Measurements from ENCODE around the gene ANXA4.

The ANXA4 gene

DNA sequence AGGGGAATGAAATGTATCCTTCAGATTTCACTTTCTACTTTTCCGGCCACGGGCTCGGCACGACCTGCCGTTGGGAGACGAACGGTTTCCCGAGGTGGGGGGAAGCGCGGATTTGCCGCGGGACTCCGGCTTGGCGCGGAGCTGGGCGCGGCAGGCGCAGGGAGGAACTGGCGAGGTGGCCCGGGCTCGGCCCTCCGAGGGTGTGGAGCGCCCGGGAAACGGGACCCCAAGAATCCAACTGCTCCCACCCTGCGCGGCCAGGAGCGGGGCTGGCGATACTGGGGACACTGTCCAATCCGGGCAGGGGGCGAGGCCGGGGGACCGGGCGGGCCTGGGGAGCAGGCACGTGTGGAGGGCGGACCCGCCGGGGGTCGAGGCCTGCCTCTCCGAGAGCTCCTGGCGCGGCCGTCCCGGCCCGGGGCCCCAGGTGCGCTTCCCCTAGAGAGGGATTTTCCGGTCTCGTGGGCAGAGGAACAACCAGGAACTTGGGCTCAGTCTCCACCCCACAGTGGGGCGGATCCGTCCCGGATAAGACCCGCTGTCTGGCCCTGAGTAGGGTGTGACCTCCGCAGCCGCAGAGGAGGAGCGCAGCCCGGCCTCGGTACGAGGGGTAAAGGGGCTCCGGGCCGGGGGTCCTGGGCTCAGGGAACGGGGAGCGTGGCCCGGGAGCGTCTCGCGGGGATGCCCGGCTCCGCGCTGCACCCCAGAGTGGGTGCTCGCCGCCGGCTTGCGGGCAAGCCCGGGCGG lies at the start of gene ANXA4:
Gene ANXA4, plus strand, starts transcription at position 560 of the 747 bp plus-strand sequence. CDS start 39,432 bp downstream, outside the sequence.
- Mint-ChIP-seq H3K27me3 (peaks cover 7% of the 10 kb centered on the region), H3K36me3 (ENCODE audit: low read depth) (no peaks in the 10 kb centered on the region), H3K9me3 (no peaks in the 10 kb centered on the region), H3K27ac (peak within 1 kb of the TSS; percentile 93), H3K4me3 (peak within 1 kb of the TSS; percentile 94), H3K4me1 (ENCODE audit: low read depth) (peaks cover 15% of the 10 kb centered on the region)

DNA sequence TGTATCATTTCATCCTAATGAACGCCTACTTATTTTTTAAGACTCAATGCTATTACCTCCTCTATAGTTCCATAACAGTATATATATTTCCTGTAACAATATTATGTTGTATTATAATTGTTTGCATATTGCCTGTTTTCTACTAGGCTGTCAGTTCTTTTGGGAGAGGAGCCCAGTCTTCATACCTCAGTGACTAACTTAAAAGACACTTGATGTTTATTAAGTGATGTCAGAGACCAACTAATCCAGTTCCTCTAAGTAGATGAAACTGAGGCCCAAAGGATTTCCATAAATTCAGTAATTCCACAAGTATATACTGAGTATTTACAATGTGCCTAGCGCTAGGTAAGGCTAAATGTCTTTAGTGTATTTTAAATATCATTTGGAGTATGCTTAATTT lies 49.5 kb upstream of the ANXA4 start:
- Mint-ChIP-seq H3K9me3 (no peaks in the 10 kb centered on the region), H3K4me1 (ENCODE audit: low read depth) (peaks cover 90% of the 10 kb centered on the region), H3K27ac (no peak overlapping the region), H3K27me3 (no peaks in the 10 kb centered on the region), H3K36me3 (ENCODE audit: low read depth) (no peaks in the 10 kb centered on the region), H3K4me3 (no peak overlapping the region)

DNA sequence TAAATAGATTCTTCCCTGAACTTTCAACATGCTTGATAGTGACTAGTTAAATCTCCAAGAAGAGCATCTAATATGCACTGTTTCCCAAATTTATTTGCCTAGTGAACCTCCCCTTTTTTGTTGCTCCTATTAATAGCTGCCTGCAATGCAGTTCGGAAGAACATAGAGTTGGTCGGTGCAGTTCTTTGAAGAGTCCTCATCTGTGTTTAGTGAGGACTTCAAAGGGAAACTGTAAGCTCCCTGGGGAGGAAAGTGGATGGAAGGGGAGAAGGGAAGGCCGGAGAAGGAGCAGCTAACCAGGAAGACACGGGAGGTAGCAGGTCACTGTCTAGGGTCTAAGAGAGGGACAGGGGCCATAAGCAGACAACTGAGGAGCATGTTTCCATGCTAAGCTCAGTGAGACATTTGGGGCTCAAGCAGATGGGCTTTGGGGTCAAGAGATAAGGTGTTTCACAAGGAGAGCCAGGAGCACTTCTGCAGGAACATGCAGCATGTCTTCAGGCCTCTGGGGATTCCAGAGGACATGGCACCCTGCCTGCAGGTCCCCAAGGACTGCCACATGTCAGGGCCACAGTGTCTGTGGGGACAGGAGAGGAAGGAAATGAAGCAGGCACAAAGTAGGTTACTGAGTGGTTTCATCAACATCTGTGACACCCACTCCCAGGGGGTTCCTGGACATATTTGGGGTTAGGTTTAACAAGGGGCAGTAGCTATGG lies 48.7 kb upstream of the ANXA4 start:
- Mint-ChIP-seq H3K36me3 (ENCODE audit: low read depth) (no peaks in the 10 kb centered on the region), H3K4me1 (ENCODE audit: low read depth) (peaks cover 91% of the 10 kb centered on the region), H3K4me3 (peak overlapping the region; percentile 28), H3K27ac (peak overlapping the region; percentile 82), H3K9me3 (no peaks in the 10 kb centered on the region), H3K27me3 (no peaks in the 10 kb centered on the region)

DNA sequence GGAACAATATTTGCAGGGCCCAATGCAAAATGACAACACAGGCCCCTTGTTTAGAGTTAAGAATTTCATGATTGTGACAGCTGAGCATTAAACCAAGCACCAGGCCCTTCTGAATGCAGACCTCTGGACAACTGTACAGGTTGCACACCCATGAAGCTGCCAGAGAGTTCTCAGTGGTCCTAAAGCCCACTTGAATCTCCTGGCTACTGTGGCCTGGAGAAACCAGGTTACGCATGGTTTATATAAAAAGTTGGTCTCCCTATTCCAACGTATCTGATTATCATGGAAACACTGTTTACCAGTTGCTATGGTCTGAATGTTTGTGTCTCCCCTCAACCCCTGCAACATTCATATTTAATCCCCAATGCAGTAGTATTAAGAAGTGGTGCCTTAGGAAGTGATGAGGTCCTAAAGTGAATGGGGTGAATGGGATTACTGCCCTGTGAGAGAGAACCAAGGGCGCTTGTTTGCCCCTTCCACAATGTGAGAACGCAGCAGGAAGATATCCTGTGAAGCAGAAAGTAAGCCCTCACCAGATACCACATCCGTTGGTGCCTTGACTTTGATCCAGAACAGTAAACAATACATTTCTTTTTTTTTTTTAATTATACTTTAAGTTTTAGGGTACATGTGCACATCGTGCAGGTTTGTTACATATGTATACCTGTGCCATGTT lies 48.0 kb upstream of the ANXA4 start:
- H3K36me3 Mint-ChIP-seq (ENCODE audit: low read depth): no peaks in the 10 kb centered on the region
- no peaks in the 10 kb centered on the region for H3K27me3 Mint-ChIP-seq
- H3K27ac Mint-ChIP-seq: peak overlapping the region; percentile 82
- peaks cover 89% of the 10 kb centered on the region for H3K4me1 Mint-ChIP-seq (ENCODE audit: low read depth)
- H3K9me3 Mint-ChIP-seq: no peaks in the 10 kb centered on the region
- H3K4me3 Mint-ChIP-seq: peak overlapping the region; percentile 28

DNA sequence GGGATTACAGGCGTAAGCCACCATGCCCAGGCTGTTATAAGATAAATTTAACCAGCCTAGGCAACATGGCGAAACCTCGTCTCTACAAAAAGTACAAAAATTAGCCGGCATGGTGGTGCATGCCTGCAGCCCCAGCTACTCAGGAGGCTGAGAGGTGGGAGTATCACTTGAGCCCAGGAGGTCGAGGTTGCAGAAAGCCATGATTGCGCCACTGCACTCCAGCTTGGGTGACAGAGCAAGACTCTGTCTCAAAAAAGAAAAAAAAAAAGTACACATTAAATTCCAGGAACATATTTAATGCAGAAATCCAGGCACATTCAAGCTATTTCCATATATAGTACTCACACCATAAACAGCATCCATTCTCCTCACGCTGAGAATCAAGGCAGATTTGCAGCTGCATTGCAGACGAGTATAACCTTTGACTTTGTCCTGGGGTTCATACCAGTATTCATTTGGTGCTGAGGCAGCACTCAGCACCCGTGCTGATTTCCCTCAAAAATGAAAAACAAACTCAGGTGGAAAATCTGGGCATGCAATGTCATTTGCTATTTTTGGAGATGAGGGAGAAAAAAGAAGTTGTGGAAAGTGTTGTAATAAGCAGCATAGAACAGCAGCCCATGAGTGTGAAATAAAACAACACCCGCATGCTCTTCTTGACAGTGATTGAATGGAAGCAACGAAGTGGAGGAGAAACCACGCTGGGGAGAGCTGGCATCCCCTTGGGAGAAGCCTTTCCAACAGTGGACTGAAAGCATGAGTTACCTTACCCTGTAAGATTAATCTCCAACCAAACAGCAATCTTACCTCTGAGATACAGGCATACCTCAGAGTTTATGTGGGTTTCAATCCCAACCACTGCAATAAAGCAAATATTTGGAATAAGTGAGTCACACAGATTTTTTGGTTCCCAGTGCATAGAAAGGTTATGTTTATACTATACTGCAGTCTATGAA lies 46.8 kb upstream of the ANXA4 start:
- H3K27me3 Mint-ChIP-seq: no peaks in the 10 kb centered on the region
- H3K9me3 Mint-ChIP-seq: no peaks in the 10 kb centered on the region
- H3K27ac Mint-ChIP-seq: peak overlapping the region; percentile 49
- H3K36me3 Mint-ChIP-seq (ENCODE audit: low read depth): no peaks in the 10 kb centered on the region
- peak overlapping the region; percentile 18 for H3K4me3 Mint-ChIP-seq
- peaks cover 89% of the 10 kb centered on the region for H3K4me1 Mint-ChIP-seq (ENCODE audit: low read depth)

DNA sequence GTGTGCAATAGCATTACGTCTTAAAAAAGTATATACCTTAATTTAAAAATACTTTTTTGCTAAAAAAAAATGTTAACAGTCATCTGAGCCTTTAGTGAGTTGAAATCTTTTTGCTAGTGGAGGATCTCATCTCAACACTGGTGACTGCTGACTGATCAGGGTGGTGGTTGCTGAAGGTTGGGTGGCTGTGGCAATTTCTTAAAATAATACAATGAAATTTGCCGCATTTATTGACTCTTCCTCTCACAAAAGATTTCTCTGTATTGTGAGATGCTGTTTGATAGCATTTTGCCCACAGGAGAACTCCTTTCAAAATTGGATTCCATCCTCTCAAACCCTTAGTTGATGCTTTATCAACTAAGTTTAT lies 46.1 kb upstream of the ANXA4 start:
- no peaks in the 10 kb centered on the region for H3K27me3 Mint-ChIP-seq
- H3K27ac Mint-ChIP-seq: no peak overlapping the region
- H3K4me1 Mint-ChIP-seq (ENCODE audit: low read depth): peaks cover 83% of the 10 kb centered on the region
- no peaks in the 10 kb centered on the region for H3K36me3 Mint-ChIP-seq (ENCODE audit: low read depth)
- H3K9me3 Mint-ChIP-seq: no peaks in the 10 kb centered on the region
- H3K4me3 Mint-ChIP-seq: no peak overlapping the region

DNA sequence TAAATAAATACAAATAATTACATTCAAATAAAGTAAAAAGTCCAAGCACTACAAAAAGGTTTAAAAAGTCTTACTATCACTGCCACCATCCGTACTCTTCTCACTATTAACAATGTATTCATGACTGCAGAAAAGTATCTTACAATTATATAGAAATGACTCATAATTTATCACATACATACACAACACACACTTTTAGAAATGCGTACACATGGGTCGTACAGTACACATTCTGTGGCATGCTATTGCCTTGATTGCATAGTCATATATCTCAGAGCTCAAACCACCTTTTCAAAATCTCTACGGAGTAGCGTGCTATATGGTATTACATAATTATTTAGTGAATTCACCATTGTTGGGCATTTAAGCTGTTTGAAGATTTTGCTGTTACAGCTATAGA lies 41.6 kb upstream of the ANXA4 start:
- no peaks in the 10 kb centered on the region for H3K27me3 Mint-ChIP-seq
- H3K4me1 Mint-ChIP-seq (ENCODE audit: low read depth): peaks cover 38% of the 10 kb centered on the region
- H3K4me3 Mint-ChIP-seq: no peak overlapping the region
- H3K9me3 Mint-ChIP-seq: no peaks in the 10 kb centered on the region
- H3K27ac Mint-ChIP-seq: no peak overlapping the region
- H3K36me3 Mint-ChIP-seq (ENCODE audit: low read depth): no peaks in the 10 kb centered on the region

DNA sequence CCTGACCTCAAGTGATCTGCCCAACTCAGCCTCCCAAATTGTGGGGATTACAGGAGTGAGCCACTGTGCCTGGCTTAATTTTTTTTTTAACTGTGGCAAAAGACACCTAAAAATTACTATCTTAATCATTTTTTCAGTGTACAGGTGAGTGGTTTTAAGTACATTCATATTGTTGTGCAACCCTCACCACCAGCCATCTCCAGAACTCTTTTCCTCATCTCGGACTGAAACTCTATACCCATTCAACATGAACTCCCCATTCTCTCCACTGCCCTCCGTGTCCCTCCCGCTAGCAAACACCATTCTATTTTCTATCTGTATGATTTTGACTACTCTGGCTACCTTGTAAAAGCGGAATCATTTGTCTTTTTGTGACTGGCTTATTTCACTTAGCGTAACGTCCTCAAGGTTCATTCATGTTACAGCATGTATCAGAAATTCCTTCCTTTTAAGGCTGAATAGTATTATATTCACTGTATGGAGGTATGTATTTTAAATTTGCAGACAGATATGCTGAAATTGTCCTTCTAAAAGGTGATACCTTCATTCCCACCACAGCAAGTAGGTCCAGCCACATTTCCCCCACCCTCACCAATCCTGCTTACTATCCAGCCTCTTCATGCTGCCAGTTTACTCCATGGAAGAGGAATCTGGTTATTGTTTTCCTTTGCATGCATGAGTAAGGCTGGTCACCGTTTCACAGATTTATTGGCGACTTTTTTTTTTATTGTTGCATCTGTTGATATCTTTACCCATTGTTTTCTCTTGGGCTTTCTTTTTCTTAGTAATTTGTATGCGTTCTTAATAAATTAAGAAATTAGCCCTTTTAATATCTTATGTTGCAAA lies 40.6 kb upstream of the ANXA4 start:
- no peaks in the 10 kb centered on the region for H3K9me3 Mint-ChIP-seq
- H3K27ac Mint-ChIP-seq: no peak overlapping the region
- no peak overlapping the region for H3K4me3 Mint-ChIP-seq
- H3K36me3 Mint-ChIP-seq (ENCODE audit: low read depth): no peaks in the 10 kb centered on the region
- H3K4me1 Mint-ChIP-seq (ENCODE audit: low read depth): peaks cover 29% of the 10 kb centered on the region
- H3K27me3 Mint-ChIP-seq: no peaks in the 10 kb centered on the region

DNA sequence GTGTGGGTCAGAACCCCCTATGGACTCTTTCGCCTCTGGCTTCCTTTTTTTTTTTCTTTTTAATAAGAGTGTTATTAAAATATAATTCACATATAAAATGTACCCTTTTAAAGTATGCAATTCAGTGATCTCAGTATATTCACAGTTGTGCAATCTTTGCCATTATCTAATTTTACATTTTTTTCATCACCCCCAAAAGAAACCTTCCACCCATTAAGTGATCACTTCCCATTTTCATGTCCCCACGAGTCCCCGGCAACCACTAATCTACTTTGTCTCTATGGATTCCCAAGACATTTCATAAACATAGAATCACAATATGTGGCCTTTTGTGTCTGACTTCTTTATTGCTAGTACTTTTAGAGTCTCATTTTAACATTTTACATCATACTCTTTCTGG lies 38.7 kb upstream of the ANXA4 start:
- Mint-ChIP-seq H3K27ac (no peak overlapping the region), H3K27me3 (no peaks in the 10 kb centered on the region), H3K36me3 (ENCODE audit: low read depth) (no peaks in the 10 kb centered on the region), H3K4me1 (ENCODE audit: low read depth) (peaks cover 16% of the 10 kb centered on the region), H3K4me3 (no peak overlapping the region), H3K9me3 (no peaks in the 10 kb centered on the region)

DNA sequence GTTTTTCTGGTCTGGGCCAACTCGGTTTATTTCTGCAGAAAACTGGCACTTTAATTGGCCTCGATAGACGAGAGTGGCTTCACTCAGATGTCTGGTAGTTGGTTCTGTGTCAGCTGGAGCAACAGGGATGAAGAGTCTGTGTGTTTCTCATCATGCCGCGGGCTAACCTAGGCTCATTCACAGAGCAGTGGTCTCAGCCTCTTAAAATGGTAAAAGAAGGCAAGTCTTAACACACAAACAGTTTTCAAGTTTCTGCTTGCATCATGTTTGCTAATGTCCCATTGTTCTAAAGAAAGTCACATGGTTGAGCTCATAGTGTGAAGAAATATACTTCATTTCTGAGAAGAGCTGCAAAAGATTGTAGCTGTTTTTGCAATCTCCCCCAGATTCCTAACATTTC lies 37.5 kb upstream of the ANXA4 start:
- Mint-ChIP-seq H3K27me3 (no peaks in the 10 kb centered on the region), H3K4me1 (ENCODE audit: low read depth) (peaks cover 5% of the 10 kb centered on the region), H3K36me3 (ENCODE audit: low read depth) (no peaks in the 10 kb centered on the region), H3K9me3 (no peaks in the 10 kb centered on the region), H3K4me3 (no peak overlapping the region), H3K27ac (no peak overlapping the region)

DNA sequence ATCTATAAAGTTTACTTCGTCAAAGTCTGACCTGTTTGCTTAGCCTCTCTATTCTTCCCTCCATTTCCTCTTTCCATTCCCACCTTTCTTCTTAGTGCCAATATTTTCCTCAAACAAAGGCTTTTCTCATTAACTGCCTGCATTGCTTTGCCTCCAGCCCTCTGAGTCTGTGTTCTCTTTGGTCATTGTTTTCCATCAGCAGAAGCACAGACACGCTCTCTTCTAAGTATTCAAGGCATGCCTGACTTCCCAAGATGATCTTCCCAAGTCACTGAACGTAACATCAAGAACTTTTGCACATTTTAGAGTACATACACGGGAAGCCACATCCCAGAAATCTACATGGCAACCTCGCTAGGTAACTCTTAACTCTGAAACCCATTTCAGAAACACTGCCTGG lies 32.6 kb upstream of the ANXA4 start:
- Mint-ChIP-seq H3K27me3 (no peaks in the 10 kb centered on the region), H3K4me3 (no peak overlapping the region), H3K36me3 (ENCODE audit: low read depth) (no peaks in the 10 kb centered on the region), H3K27ac (no peak overlapping the region), H3K9me3 (no peaks in the 10 kb centered on the region), H3K4me1 (ENCODE audit: low read depth) (peaks cover 4% of the 10 kb centered on the region)

DNA sequence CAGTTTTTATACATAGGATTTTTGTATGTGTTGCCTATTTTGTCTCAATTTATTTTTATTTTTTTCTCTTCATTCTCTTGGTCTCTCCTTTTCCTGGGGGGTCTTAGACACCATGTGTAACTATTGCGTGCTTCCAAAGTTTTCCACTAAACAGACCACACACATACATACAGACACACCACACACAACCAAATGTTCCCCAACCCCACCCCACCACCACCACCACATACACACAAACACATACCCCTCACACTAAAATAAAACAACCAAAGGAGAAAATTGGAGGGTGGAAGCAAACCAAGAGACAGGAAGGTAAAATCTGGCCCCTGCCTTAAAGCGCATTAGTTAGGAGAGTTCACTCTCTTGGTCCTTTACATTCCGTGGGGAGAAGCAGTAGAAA lies 30.0 kb upstream of the ANXA4 start:
- H3K27me3 Mint-ChIP-seq: no peaks in the 10 kb centered on the region
- no peak overlapping the region for H3K4me3 Mint-ChIP-seq
- no peaks in the 10 kb centered on the region for H3K36me3 Mint-ChIP-seq (ENCODE audit: low read depth)
- H3K27ac Mint-ChIP-seq: no peak overlapping the region
- peaks cover 10% of the 10 kb centered on the region for H3K4me1 Mint-ChIP-seq (ENCODE audit: low read depth)
- no peaks in the 10 kb centered on the region for H3K9me3 Mint-ChIP-seq

DNA sequence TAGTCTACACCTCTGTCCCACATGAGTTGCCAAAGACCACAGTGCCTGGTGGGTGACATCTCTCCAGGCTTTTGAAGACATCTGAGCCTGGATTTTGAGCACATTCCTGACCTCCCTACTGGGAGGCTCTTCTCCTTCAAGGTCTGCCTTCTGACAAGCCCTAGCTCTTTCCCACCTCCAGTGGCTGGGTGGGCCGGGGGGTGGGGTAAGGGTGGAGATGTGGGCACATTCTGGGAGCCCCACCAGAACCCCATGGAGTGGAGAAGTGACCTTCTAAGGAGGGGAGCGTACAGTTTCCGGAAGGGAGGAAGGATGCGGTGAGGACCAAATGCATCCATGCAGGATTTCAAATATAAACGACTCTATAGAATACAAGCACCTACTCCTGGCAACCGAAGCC lies 27.9 kb upstream of the ANXA4 start:
- Mint-ChIP-seq H3K4me1 (ENCODE audit: low read depth) (peaks cover 10% of the 10 kb centered on the region), H3K9me3 (no peaks in the 10 kb centered on the region), H3K4me3 (no peak overlapping the region), H3K27me3 (no peaks in the 10 kb centered on the region), H3K27ac (no peak overlapping the region), H3K36me3 (ENCODE audit: low read depth) (no peaks in the 10 kb centered on the region)
